ENCODE measurements around the gene CNST.

The CNST gene, protein sequence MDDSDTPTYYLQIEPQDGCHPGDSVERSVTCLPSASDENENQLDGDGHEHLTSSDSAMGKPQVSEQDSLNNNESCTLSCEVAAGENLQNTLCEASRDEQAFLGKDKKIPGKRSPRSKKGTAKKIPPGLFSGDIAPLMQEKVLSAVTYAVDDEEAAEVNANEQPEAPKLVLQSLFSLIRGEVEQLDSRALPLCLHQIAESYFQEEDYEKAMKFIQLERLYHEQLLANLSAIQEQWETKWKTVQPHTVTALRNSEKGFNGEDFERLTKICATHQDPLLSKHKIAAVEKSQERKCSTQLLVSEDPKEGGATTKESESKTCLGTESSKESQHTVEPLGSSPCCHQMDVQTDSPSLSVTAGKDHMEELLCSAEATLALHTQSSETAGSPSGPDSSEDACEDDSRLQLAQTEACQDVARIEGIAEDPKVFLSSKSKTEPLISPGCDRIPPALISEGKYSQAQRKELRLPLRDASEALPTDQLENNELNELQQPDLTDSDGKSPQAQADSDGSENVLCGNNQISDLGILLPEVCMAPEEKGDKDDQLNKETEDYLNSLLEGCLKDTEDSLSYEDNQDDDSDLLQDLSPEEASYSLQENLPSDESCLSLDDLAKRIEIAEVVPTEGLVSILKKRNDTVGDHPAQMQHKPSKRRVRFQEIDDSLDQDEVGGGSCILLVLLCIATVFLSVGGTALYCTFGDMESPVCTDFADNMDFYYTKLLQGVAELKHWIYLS

DNA sequence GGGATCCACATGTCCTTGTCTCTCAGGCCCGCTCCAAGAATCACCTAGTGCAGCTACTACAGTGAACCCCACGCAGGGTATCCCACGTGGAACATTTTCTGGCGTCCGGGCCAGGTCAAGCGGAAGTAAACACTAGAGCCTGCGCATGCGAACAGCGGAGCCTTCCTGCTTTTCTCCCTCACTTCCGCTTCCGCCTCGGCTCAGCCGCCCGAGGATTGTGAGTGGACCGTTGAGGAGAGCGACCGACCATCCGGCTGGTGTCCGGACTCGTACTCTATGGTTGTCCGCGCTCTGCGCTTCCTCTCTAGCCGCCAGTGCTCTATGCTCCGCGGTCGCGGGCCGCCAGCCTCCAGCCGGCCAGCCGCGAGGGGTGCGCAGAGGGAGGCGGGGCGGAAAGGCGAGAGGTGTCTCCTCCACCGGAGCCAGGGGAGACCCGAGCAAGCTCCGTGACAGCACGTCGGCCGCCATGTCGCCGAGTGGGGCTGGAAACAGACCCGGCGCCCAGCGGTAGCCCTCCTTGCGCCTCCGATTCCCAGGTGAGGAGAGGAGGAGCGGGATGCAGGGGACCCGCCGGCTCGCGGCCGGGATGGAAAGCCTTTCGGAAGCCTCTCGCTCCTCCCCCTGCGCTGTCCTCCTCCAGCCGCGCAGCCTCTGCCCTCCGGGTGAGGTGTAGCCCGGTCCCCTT, at the start of gene CNST, which contains the start of gene TFB2M:
TSS of gene CNST (plus strand) at position 329 of the 685 bp plus-strand sequence. CDS start 25,107 bp downstream, outside the sequence.
TSS of gene TFB2M (minus strand) at position 134 of the 685 bp plus-strand sequence. CDS start at position 11, 123 bp downstream.
- peak within 1 kb of the TSS; percentile 94 for H3K4me3 ChIP-seq (ENCODE audit: low read depth, low read length)
- peak; percentile 98 for DNase-seq (ENCODE audit: low read depth)

DNA sequence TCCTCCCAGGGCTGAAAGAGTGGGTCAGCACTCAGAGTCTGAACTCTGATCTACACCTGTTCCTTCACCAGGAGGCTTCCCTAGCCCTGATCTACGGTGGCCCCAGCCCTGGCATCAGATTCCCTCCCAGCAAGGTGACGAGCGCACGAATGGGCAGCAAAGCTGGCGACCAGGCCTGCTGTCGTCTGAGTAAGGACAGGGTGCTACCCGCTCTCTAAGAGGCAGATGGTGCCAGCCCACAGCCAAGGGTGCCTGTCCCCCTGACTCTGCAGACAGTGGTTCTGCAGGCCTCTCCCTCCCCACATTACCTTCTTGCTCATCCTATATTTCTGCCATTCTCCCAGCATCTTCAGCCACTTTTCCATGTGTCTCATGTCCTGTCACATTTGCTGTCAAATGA, 48.9 kb upstream of the CNST start:
- no peak overlapping the region for H3K4me3 ChIP-seq (ENCODE audit: low read depth, low read length)
- DNase-seq (ENCODE audit: low read depth) = no peak

DNA sequence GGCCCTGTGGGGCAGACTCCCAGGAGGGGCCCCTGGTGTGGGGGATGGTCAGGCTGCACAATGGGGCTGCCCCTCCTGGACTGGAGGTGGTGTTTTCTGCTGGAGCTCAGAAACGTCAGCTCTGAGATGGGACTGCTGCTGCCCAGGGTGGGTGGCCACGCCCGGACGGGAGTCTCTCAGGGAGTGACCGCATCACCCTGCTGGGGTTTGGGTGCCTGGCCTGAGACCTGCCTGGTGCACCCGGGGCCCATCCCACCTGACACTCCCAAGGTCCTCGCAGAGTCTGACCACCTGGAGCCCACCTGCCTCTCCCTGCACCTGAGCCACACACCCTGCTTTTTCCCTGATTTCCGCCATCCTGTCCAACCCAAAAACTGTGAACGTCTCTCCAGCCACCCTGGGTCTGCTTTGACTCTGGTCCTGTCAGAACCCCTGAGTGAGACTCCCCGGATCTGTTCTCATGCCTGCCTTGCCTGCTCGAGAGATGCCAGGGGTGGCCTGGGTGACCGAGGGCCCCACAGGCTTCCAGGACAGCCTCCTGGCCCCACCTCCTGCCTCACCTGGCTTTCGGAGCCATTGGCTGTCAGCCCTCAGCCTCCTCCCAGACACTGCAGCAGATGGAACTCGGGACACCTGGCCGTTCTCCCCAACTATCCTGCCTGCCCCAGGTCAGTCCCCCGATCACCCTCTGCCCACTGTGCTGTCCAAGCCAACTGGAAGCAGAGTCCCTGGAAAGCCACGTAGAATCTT, 47.6 kb upstream of the CNST start:
- H3K4me3 ChIP-seq (ENCODE audit: low read depth, low read length) = no peak overlapping the region
- DNase-seq (ENCODE audit: low read depth) = no peak

DNA sequence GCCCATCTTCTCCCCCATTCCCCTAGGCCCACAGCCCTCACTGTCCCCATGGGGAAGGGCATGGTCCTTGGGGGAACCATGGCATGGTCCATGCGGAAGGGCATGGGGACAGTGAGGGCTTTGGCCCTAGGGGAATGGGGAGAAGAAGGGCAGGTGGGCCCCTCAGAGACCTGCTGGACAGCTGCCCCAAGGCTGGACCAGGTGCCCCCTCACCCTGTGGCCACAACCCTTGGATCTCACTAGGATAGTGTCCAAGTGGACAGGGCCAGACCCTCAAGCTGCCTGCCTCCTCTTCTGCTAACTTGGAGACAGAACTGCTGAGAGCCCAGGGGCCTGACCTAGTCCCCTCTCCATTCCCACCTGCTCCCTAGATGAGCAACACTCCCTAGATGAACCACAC, 46.7 kb upstream of the CNST start:
- no peak overlapping the region for H3K4me3 ChIP-seq (ENCODE audit: low read depth, low read length)
- DNase-seq (ENCODE audit: low read depth) = no peak

DNA sequence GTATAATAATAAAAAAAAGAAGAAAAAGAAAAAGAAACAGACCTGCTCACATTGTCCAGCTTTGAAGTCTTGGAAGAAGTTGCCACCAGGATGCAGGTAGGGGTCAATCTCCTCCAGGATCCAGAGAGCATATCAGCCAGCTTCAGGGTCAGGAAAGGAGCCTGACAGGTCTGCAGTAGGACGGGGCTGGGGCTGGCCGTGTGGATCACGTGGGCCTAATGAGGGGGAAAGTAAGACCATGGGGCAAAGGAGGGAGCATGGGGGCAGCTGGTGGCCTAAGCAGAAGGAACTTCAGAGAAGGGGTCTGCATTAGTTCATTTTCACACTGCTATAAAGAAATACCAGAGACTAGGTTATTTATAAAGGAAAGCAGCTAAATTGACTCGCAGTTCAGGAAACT, 39.9 kb upstream of the CNST start:
- H3K4me3 ChIP-seq (ENCODE audit: low read depth, low read length) = no peak overlapping the region

DNA sequence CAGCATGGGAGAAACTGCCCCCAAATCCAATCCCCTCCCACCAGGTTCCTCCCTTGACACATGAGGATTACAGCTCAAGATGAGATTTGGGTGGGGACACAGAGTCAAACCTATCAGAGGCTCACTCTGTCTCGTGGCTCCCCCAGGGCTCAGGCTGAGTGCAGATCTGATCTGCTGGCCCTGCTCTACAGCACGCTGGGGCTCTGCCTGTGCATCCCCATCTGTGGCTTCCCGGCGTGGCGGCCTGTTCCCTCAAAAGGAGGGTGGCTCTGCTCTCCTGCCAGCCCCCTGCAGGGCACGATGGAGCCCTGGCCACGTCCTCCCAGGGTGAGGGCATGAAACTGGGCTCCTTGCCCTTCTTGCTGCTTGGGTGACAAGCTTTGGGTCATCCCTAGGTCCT, 39.3 kb upstream of the CNST start:
- H3K4me3 ChIP-seq (ENCODE audit: low read depth, low read length) = no peak overlapping the region
- DNase-seq (ENCODE audit: low read depth) = no peak

More for the DNA sequence above, 39.9 kb upstream of the CNST start:
- DNase-seq (ENCODE audit: low read depth) = no peak

DNA sequence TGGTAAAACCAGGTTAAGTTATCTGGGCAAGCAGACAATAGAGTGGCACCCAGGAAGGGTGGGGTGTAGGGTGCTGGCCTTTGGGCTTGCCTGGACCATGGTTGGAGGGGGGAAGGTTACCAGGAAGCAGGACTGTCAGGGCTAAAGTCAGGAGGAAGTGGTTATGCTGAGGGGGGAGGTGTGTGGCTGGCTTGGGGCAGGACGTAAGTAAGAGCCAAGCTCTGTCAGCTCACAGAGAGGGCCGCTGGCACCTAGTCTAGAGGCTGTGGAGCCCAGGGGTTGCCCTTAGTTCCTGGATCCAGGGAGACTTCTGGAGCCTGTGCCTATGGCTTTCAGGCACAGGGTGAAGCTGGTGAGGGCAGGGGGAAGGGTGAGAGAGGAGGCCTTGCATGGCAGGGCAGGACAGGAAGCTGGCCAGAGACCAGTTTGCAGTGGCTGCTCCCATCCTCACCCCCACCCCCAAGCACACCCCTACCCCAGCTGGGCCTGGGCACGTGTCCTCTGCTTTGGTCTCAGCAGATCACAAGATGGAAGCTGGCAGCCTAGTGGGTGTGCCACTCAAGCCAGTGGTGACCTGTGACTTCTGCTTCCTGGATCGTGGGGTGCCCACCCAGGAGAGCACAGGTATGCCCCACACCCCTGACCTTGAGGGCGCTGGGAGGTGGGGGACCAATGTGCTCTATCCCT, 38.7 kb upstream of the CNST start:
- DNase-seq (ENCODE audit: low read depth) = no peak

DNA sequence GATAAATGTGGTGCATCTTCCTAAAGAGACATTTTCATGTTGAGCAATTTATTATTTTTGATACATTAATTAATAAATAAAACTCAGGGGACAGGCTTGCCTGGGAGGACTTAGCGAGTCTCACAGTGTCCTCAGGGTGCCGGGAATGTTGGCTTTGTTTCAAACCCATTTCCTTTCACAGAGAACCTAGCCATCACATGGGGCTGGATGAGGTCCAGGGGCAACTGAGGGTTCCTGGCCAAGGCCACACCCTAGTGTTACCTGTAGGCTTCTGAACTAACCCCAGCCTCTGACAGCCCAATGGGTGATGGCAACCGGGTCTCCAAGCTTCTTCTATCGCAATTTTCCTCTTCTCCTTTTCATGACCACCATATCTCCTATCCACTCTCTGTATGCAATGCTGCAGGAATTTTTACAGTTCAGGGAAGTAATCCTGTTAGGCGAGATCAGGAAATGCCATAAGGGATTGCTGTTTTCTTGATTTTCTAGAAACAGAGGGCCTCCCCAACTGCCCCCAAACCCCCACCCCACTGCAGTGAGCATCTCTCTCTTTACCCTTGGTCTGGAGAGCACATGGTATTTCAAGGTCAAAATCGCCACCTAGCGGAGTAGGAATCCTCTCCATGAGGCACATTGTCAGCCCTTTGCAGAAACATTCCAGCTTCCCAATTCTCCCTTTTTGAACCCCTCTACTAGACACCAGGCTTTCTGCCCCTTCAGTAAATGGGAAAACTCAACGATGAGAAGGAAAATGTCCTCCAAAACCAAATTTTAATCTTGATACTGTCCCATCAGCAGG, 37.1 kb upstream of the CNST start:
- no peak for DNase-seq (ENCODE audit: low read depth)
- H3K4me3 ChIP-seq (ENCODE audit: low read depth, low read length) = no peak overlapping the region

More for the DNA sequence above, 38.7 kb upstream of the CNST start:
- no peak overlapping the region for H3K4me3 ChIP-seq (ENCODE audit: low read depth, low read length)

DNA sequence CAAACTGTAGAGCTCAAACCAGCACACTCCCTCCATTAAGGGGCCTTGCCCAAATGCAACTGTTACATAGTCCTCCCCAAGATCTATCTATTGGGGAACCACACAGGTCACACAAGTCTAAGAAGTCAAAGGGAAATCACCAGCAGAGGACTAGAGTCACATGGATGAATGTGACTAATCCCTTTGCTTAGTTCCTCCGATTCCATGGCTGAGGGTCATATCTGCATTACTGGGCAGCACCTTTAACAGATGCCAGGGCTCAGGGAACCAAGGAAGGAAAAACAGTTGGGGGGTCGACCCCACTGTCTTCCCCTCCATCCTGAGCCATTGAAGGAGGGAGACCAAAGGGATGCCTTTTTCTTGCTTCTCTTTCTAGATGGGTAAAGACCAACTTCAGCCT, 35.8 kb upstream of the CNST start:
- H3K4me3 ChIP-seq (ENCODE audit: low read depth, low read length) = no peak overlapping the region
- no peak for DNase-seq (ENCODE audit: low read depth)

DNA sequence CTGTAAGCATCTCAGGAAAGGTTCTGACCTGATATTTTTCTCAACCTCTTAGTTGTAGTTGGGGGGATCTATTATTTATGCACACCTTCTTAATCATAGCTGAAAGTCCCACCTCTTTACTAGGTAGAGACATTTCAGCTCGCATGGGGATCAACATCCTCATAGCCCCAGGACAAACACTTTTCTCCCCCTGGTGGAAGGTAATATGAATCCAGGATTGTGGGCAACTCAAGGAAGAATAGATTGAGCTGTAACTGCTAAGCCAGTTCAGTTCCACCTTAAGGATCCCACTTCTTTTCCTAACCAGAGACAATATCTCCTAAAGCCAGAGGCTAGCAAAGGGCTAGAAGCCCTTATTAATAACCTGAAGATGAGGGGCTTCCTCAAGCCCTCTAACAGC, 33.7 kb upstream of the CNST start:
- DNase-seq (ENCODE audit: low read depth) = no peak
- H3K4me3 ChIP-seq (ENCODE audit: low read depth, low read length) = no peak overlapping the region

DNA sequence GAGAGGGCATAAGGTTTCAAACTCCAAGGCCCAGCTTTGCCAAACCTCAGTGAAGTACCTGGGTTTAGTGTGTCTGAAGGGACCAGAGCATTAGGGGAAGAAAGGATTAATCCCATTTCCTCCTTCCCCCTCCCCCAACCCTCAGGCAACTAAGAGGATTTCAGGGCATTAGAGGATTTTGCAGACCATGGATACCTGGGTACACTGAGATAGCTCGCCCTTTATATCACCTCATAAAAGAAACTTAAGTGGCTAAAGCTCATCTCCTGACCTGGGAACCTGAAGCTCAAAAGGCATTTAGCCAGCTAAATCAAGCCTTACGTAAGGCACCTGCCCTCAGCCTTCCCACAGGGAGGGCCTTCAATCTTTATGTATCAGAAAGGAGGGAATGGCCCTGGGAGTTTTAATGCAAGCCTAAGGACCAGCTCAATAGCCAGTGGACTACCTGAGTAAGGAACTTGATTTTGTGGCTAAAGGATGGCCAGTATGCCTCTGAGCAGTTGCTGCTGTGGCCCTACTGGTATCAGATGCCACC, 32.8 kb upstream of the CNST start:
- no peak for DNase-seq (ENCODE audit: low read depth)
- no peak overlapping the region for H3K4me3 ChIP-seq (ENCODE audit: low read depth, low read length)

DNA sequence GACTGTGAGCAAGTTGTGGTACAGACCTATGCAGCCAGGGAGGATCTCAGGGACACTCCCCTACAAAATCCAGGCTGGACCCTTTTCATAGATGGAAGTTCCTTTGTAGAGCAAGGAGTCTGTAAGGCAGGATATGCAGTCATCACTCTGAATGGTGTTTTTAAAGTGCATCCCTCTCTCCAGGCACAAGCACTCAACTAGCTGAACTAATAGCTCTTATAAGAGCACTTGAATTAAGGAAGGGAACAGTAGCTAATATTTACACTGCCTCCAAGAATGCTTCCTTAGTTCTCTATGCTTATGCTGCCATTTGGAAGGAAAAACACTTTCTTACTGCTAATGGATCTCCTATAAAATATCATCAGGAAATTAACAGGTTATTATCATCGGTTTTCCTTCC, 32.1 kb upstream of the CNST start:
- DNase-seq (ENCODE audit: low read depth) = no peak

DNA sequence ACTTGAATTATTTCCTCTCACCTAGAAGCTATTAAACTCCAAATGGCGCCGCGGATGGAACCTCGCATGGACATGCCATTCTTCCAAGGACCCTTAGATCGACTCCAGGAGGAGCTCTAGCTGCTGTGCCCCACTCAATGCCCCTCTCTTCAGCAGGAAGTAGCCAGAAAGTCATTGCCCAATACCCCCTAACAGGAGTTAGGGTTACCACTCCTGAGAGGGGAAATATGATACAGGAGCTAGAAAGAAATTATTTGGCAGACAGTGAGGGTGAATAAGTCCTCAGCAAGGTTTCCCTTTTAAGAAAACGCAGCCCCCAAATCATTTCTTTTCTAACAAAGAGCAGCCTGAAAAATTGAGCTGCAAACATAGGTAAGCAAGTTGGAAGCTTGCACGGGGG, 28.8 kb upstream of the CNST start:
- H3K4me3 ChIP-seq (ENCODE audit: low read depth, low read length) = no peak overlapping the region
- no peak for DNase-seq (ENCODE audit: low read depth)

More for the DNA sequence above, 32.1 kb upstream of the CNST start:
- H3K4me3 ChIP-seq (ENCODE audit: low read depth, low read length) = no peak overlapping the region

DNA sequence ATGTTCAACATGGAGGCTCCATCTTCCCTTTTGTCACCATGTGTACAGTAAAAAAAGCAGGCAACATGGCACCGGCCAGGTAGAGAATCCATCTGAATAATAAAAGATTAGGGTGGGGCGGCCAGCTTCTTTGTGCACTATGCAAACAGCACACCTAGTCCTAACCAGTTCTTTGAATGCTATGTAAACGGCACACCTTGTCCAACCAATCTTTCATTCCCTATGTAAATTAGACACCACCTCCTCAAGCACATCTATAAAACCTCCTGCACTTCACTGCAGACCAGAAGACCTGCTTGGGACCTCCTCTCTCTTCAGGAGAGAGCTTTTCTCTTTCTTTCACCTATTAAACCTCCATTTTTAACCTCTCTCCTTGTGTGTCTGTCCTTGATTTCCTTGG, 28.4 kb upstream of the CNST start:
- H3K4me3 ChIP-seq (ENCODE audit: low read depth, low read length) = no peak overlapping the region
- no peak for DNase-seq (ENCODE audit: low read depth)

DNA sequence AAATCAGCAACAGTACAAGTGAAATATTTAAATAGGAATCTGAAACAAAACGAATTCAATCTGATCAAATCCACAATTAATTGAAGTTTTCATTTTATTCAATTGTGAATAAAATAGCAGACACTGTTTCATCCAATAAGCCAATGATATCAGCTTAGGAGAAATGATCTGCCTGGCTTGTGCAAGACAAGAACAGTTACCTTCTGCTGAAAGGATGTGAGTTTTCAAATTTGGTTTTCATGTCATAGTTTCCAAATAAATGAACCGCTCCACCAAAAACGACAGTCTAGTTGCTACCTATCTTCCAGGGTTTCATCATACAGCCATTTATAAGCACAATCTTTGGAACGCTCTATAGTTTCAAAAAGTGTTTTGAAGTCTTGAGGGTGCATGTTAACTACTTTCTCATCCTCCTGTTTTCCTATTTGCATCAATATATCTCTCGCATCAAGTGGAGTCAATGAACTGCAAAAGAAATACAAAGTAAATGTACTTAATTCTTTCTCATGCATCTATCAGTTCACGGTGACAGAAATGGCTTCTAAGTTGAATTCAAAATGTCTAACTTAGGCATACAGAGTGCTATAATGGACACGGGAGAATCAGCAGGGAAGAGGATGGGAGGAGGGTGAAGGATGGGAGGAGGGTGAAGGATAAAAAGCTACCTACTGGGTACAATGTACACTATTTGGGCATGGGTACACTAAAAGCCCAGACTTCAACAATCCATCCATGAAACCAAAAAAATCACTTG, 25.3 kb upstream of the CNST start:
- no peak for DNase-seq (ENCODE audit: low read depth)
- no peak overlapping the region for H3K4me3 ChIP-seq (ENCODE audit: low read depth, low read length)

DNA sequence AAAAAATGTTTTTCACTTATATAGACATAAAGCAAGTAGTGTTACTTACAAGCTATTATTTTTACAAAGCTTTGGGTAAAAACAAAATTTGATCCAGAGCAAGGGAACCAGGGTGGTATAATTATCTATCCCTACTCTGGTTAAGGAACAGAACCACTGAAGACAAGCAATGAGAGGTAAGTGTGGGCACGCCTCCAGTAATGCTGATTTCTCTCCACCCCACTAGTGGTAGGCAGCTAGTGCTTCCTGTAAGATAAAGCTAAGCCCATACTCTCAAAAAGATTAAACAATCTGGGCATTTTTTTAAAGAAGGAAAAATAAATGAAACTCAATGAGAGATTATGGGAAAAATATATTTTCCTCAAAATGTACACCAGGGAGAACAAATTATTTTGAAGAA, 22.3 kb upstream of the CNST start:
- no peak overlapping the region for H3K4me3 ChIP-seq (ENCODE audit: low read depth, low read length)
- DNase-seq (ENCODE audit: low read depth) = no peak

DNA sequence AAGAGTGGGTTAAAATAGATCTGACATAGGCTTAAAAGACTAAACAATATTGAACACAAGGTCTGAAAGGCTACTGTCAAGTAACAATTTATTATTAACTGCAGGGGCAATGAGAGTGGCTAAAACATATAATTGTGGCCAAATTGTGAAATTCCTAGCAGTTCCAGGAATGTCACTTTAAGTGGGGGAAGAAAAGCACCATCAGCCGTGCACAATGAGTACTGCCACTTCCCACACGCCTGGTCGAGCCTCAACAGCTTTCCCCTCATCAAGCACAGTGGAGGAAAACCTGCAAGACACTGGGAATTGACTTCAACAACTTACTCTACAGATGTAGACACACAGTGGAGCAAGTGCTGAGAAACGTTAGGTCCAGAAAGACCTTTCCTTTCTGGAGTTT, 16.6 kb upstream of the CNST start:
- no peak overlapping the region for H3K4me3 ChIP-seq (ENCODE audit: low read depth, low read length)
- no peak for DNase-seq (ENCODE audit: low read depth)

All from skeletal muscle cell (primary cell).